Retina (tissue), 1 donor: ENCODE results near the gene GSDME.

Source experiments
- DNase-seq: peaks from one replicate; pipeline ENCODE4 v3.0.0-alpha.2; 2016

The GSDME gene

GRCh38 chr7:24769014-24769830 lies 12.0 kb upstream of the GSDME start:
- no peak for DNase-seq

GRCh38 chr7:24767878-24768569 lies 10.8 kb upstream of the GSDME start:
- DNase-seq, result no peak

- no peak for DNase-seq
Measured at GRCh38 chr7:24764972-24765744, 7.9 kb upstream of the GSDME start.

GRCh38 chr7:24764011-24764410 lies 6.7 kb upstream of the GSDME start:
- DNase-seq, result no peak

GRCh38 chr7:24763303-24763901 lies 6.1 kb upstream of the GSDME start:
- no peak for DNase-seq

GRCh38 chr7:24762771-24763170 lies 5.5 kb upstream of the GSDME start:
- no peak for DNase-seq

GRCh38 chr7:24760968-24761367 lies 3.7 kb upstream of the GSDME start:
- no peak for DNase-seq

- DNase-seq, result peak; percentile 85
Measured at GRCh38 chr7:24756545-24757352, 515 bp downstream of the GSDME start.

GRCh38 chr7:24755541-24756407 lies 1.5 kb downstream of the GSDME start:
- DNase-seq, result no peak

- DNase-seq, result no peak
Measured at GRCh38 chr7:24754906-24755506, 2.3 kb downstream of the GSDME start.

- DNase-seq, result no peak
Measured at GRCh38 chr7:24752073-24752800, 5.0 kb downstream of the GSDME start.

GRCh38 chr7:24751484-24751883 lies 5.8 kb downstream of the GSDME start:
- no peak for DNase-seq

- no peak for DNase-seq
Measured at GRCh38 chr7:24750441-24751055, 6.7 kb downstream of the GSDME start.

- no peak for DNase-seq
Measured at GRCh38 chr7:24748521-24748920, 8.7 kb downstream of the GSDME start.

- DNase-seq, result no peak
Measured at GRCh38 chr7:24745355-24745754, 11.9 kb downstream of the GSDME start.

- DNase-seq, result no peak
Measured at GRCh38 chr7:24743471-24743870, 13.8 kb downstream of the GSDME start.

GRCh38 chr7:24742506-24743162 lies 14.6 kb downstream of the GSDME start:
- no peak for DNase-seq

- DNase-seq, result no peak
Measured at GRCh38 chr7:24741679-24742505, 15.4 kb downstream of the GSDME start.
